ENCODE measurements around the gene LCLAT1. TPM values are rescaled to one million over a fixed set of nuclear protein-coding genes. Genes with fewer than 3 reads are reported as not detected.

LCLAT1 gene
- polyA plus RNA-seq, 1 of the 3 experiments (the other 2 are of a cell fraction): 6.9 TPM

DNA sequence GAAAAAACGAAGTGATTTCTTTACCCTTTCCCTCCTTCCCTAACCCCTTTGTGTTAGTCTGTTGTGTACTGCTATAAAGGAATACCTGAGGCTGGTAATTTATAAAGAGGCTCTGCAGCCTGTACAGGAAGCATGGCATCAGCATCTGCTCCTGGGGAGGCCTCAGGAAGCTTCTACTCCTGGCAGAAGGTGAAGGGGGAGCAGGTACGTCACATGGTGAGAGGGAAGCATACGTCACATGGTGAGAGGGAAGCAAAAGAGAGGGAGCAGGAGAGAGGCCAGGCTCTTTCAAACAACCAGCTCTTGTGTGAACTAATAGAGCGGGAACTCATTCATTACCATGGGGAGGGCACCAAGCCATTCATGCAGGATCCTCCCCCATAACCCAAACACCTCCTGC is 234.0 kb downstream of the LCLAT1 start (continued):
- TF ChIP-seq, protein P1, sequence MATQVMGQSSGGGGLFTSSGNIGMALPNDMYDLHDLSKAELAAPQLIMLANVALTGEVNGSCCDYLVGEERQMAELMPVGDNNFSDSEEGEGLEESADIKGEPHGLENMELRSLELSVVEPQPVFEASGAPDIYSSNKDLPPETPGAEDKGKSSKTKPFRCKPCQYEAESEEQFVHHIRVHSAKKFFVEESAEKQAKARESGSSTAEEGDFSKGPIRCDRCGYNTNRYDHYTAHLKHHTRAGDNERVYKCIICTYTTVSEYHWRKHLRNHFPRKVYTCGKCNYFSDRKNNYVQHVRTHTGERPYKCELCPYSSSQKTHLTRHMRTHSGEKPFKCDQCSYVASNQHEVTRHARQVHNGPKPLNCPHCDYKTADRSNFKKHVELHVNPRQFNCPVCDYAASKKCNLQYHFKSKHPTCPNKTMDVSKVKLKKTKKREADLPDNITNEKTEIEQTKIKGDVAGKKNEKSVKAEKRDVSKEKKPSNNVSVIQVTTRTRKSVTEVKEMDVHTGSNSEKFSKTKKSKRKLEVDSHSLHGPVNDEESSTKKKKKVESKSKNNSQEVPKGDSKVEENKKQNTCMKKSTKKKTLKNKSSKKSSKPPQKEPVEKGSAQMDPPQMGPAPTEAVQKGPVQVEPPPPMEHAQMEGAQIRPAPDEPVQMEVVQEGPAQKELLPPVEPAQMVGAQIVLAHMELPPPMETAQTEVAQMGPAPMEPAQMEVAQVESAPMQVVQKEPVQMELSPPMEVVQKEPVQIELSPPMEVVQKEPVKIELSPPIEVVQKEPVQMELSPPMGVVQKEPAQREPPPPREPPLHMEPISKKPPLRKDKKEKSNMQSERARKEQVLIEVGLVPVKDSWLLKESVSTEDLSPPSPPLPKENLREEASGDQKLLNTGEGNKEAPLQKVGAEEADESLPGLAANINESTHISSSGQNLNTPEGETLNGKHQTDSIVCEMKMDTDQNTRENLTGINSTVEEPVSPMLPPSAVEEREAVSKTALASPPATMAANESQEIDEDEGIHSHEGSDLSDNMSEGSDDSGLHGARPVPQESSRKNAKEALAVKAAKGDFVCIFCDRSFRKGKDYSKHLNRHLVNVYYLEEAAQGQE (IDR thresholded peaks at IDR 0.05; ENCODE audit: low read depth, low read length): no peak
- TF ChIP-seq MAX (IDR thresholded peaks at IDR 0.05; ENCODE audit: low read depth): no peak
- TF ChIP-seq RXRA (IDR thresholded peaks at IDR 0.05; ENCODE audit: borderline replicate concordance, low read depth): no peak
- no peak for TF ChIP-seq RFX5 (IDR thresholded peaks at IDR 0.05; ENCODE audit: low read length)
- TF ChIP-seq RCOR1 (IDR thresholded peaks at IDR 0.05; ENCODE audit: low read length): no peak
- no peak for TF ChIP-seq FOXJ3 (CRISPR knock-in tag; IDR thresholded peaks at IDR 0.05)
- no peak for TF ChIP-seq YY1 (IDR thresholded peaks at IDR 0.05; ENCODE audit: low read depth)
- TF ChIP-seq CHD2 (IDR thresholded peaks at IDR 0.05; ENCODE audit: low read length, partially characterized antibody): no peak

- no peak for DNase-seq
- Histone ChIP-seq H3K4me2 (no peak overlapping the region), H4K20me1 (ENCODE audit: insufficient read depth) (no peaks in the 10 kb centered on the region), H3F3A (replicated peaks; ENCODE audit: insufficient read depth) (no peaks in the 10 kb centered on the region), H3K36me3 (replicated peaks in 1 of 2; ENCODE audit: control insufficient read depth in 1 of 2, insufficient read depth in 2 of 2, low read length in 1 of 2) (no peaks in the 10 kb centered on the region), H3K4me3 (ENCODE audit: low read depth in 2 of 2, low read length in 1 of 2) (no peak overlapping the region), H3K9me3 (no peaks in the 10 kb centered on the region), H2AFZ (ENCODE audit: low read depth) (no peak overlapping the region), H3K79me2 (ENCODE audit: insufficient read depth) (no peaks in the 10 kb centered on the region), H3K9ac (no peak overlapping the region), H3K27ac (ENCODE audit: low read depth in 2 of 2, low read length in 1 of 2) (no peak overlapping the region), H3K27me3 (ENCODE audit: insufficient read depth) (no peaks in the 10 kb centered on the region), H3K9me2 (no peaks in the 10 kb centered on the region), H3K4me1 (ENCODE audit: control insufficient read depth in 1 of 2, insufficient read depth in 2 of 2, low read depth in 1 of 2, low read length in 1 of 2) (peaks cover 0 to 13% of the 10 kb centered on the region in 2 experiments; a peak in 1 of 4 replicates)
- ChIA-PET CTCF (no interaction called here), POLR2A (no interaction called here)
- no peak for TF ChIP-seq MAX (IDR thresholded peaks at IDR 0.05; ENCODE audit: low read depth)
- no peak for TF ChIP-seq PBX3 (IDR thresholded peaks at IDR 0.05)
- TF ChIP-seq IRF3 (IDR thresholded peaks at IDR 0.05; ENCODE audit: low read depth, low read length): no peak
- TF ChIP-seq GATA2 (CRISPR knock-in tag; IDR thresholded peaks at IDR 0.05): no peak
- TF ChIP-seq SIN3A (IDR thresholded peaks at IDR 0.05; ENCODE audit: borderline replicate concordance, low read depth, low read length): no peak
- no peak for TF ChIP-seq CHD2 (IDR thresholded peaks at IDR 0.05; ENCODE audit: low read length, partially characterized antibody)
- no peak for TF ChIP-seq RXRA (IDR thresholded peaks at IDR 0.05; ENCODE audit: borderline replicate concordance, low read depth)
- no peak for TF ChIP-seq USF1 (IDR thresholded peaks at IDR 0.05; ENCODE audit: borderline replicate concordance, low read depth)
- TF ChIP-seq NRF1 (IDR thresholded peaks at IDR 0.05; ENCODE audit: low read depth, low read length): no peak
- TF ChIP-seq, protein P2, sequence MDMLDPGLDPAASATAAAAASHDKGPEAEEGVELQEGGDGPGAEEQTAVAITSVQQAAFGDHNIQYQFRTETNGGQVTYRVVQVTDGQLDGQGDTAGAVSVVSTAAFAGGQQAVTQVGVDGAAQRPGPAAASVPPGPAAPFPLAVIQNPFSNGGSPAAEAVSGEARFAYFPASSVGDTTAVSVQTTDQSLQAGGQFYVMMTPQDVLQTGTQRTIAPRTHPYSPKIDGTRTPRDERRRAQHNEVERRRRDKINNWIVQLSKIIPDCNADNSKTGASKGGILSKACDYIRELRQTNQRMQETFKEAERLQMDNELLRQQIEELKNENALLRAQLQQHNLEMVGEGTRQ (IDR thresholded peaks at IDR 0.05; ENCODE audit: borderline replicate concordance, low read depth, low read length): no peak
- WGBS (ENCODE audit: low lambda C conversion rate): 78% methylated on average over 8 of the region's 8 CpGs
Measured at GRCh38 chr2:30683236-30683956, 236.3 kb downstream of the LCLAT1 start.
